Endothelial cell of umbilical vein (primary cell): ENCODE data around the gene OR1N2. TPM values are rescaled to one million over a fixed set of nuclear protein-coding genes. Genes with fewer than 3 reads are reported as not detected.

ENCODE experiments used
- BruUV-seq: library from RNA; stranded (reverse); fragments of 400-500 nt; replicated peaks from 2 replicates; lab custom pipeline; 2021; lab: Mats Ljungman, UMichigan
- CTCF ChIA-PET: fragments of 300-600, 350-600 bp; sonication (Branson Sonifier 250); formaldehyde crosslinking; loops from one replicate; lab custom pipeline; 2021; ENCODE audit warnings: antibody characterized with exemption, inconsistent platforms; lab: Charles Lee
- POLR2A ChIA-PET: fragments of 300-600, 350-600 bp; sonication (Branson Sonifier 250); formaldehyde crosslinking; loops from one replicate; lab custom pipeline; 2021; ENCODE audit warnings: antibody characterized with exemption, inconsistent platforms; lab: Charles Lee
- DNase-seq: peaks from one replicate; pipeline ENCODE4 v3.0.0-alpha.2; 2011; ENCODE audit warnings: low read depth, low spot score
- FAIRE-seq: peaks from 2 replicates; lab custom pipeline; 2011; peaks lifted over from hg19 to GRCh38; lab: Jason Lieb, UNC
- H2AFZ ChIP-seq: 2 replicates; pipeline ENCODE4 v1.6.0; 2012; ENCODE audit warnings: low read depth, low read length, control low read depth, inconsistent platforms
- H3K27ac ChIP-seq: 2 replicates; pipeline ENCODE4 v1.5.1; 2011; ENCODE audit warnings: low read depth, mild to moderate bottlenecking, control low read depth, low read length, moderate library complexity; ENCODE audit not compliant: insufficient read depth
- H3K27me3 ChIP-seq, 2 experiments: 2 replicates each; pipeline versions ENCODE4 v1.6.0 to v1.6.1; 2011; ENCODE audit warnings: low read length in 2 of 2, mixed read lengths in 1 of 2; ENCODE audit not compliant: control insufficient read depth in 2 of 2, insufficient read depth in 2 of 2
- H3K36me3 ChIP-seq, 2 experiments: 2 replicates in 1 of 2; 3 replicates in 1 of 2; pipeline ENCODE4 v1.5.1; 2011; ENCODE audit warnings: low read length in 2 of 2, mild to moderate bottlenecking in 1 of 2, moderate library complexity in 1 of 2; ENCODE audit not compliant: control insufficient read depth in 2 of 2, insufficient read depth in 2 of 2; ENCODE audit errors: extremely low read depth in 1 of 2
- H3K4me1 ChIP-seq: 3 replicates; pipeline ENCODE4 v1.5.1; 2011; ENCODE audit warnings: mild to moderate bottlenecking, low read length; ENCODE audit not compliant: control insufficient read depth, insufficient read depth; ENCODE audit errors: extremely low read depth
- H3K4me2 ChIP-seq: 2 replicates; pipeline ENCODE4 v1.6.1; 2011; ENCODE audit warnings: low read length, control low read depth, mixed read lengths; ENCODE audit not compliant: insufficient read depth
- H3K4me3 ChIP-seq, 3 experiments: fragments of 200-600 bp in 1 of 3; sonication (generic), shearing (Covaris generic) in 1 of 3; replicated peaks in 1 of 3; 2 replicates each; pipeline ENCODE4 v1.5.1; 2011 to 2016; ENCODE audit warnings: control low read depth in 3 of 3, low read length in 3 of 3, mild to moderate bottlenecking in 2 of 3, inconsistent platforms in 1 of 3, low read depth in 1 of 3, moderate library complexity in 1 of 3; ENCODE audit not compliant: insufficient read depth in 1 of 3
- H3K79me2 ChIP-seq: 2 replicates; pipeline ENCODE4 v1.6.0; 2012; ENCODE audit warnings: low read length, inconsistent platforms; ENCODE audit not compliant: control insufficient read depth, insufficient read depth
- H3K9ac ChIP-seq: replicated peaks from 2 replicates; pipeline ENCODE3; 2011; ENCODE audit warnings: low read length, control low read depth; ENCODE audit not compliant: insufficient read depth; ENCODE audit errors: extremely low read depth
- H3K9me1 ChIP-seq: replicated peaks from 3 replicates; pipeline ENCODE4 v1.6.0; 2011; ENCODE audit warnings: mild to moderate bottlenecking, low read length; ENCODE audit not compliant: control insufficient read depth, insufficient read depth; ENCODE audit errors: extremely low read depth
- H3K9me3 ChIP-seq: replicated peaks from 2 replicates; pipeline ENCODE4 v1.5.1; 2012; ENCODE audit warnings: low read length, inconsistent platforms; ENCODE audit not compliant: control insufficient read depth, insufficient read depth
- H4K20me1 ChIP-seq: replicated peaks from 2 replicates; pipeline ENCODE3; 2011; ENCODE audit warnings: mild to moderate bottlenecking, low read length; ENCODE audit not compliant: control insufficient read depth, insufficient read depth; ENCODE audit errors: extremely low read depth
- EZH2 ChIP-seq: IDR thresholded peaks from 2 replicates; pipeline ENCODE4 v1.6.1; 2012; ENCODE audit warnings: borderline replicate concordance, low read depth, mild to moderate bottlenecking, moderate library complexity, low read length, inconsistent platforms; ENCODE audit not compliant: severe bottlenecking
- FOS ChIP-seq: IDR thresholded peaks from 2 replicates; pipeline ENCODE4 v1.6.1; 2011; ENCODE audit warnings: mild to moderate bottlenecking, low read length, moderate library complexity, borderline replicate concordance; ENCODE audit not compliant: insufficient read depth
- GATA2 ChIP-seq: IDR thresholded peaks from 2 replicates; pipeline ENCODE4 v1.7.0; 2011; ENCODE audit warnings: low read depth, mild to moderate bottlenecking, moderate library complexity, mixed read lengths, low read length; ENCODE audit not compliant: insufficient read length, insufficient read depth
- JUN ChIP-seq: IDR thresholded peaks from 2 replicates; pipeline ENCODE4 v1.6.1; 2011; ENCODE audit warnings: borderline replicate concordance, low read depth; ENCODE audit not compliant: insufficient read length, insufficient read depth
- MYC ChIP-seq: IDR thresholded peaks from one replicate; pipeline ENCODE4 v1.6.1; 2011; ENCODE audit warnings: mild to moderate bottlenecking, low read depth, low read length
- POLR2A ChIP-seq: IDR thresholded peaks from 2 replicates; pipeline ENCODE4 v1.6.1; 2012; ENCODE audit warnings: low read depth, mild to moderate bottlenecking, control low read depth, low read length
- POLR2AphosphoS5 ChIP-seq: IDR thresholded peaks from 2 replicates; pipeline ENCODE4 v1.6.1; 2012; ENCODE audit warnings: low read depth, mild to moderate bottlenecking, control low read depth, low read length, moderate library complexity; ENCODE audit not compliant: insufficient read depth
- dilution Hi-C: fragments of 300-500 bp; cut with MboI; formaldehyde crosslinking; loops from one replicate; pipeline ENCODE4 v1.15.0; 2019; ENCODE audit warnings: low sequenced_read_pairs; ENCODE audit not compliant: extremely low pct_ligation_motif_present
- intact Hi-C: fragments of 100-400 bp; cut with micrococcal nuclease; formaldehyde crosslinking; loops from one replicate; pipeline ENCODE4 v1.10.0; 2022
- polyA plus RNA-seq, 4 experiments: library from polyadenylated mRNA; depleted of rRNA in 3 of 4; stranded (reverse) in 3 of 4; unstranded in 1 of 4; fragments of >200 nt; gene quantifications; 2 replicates each; pipeline versions ENCODE4 v1.2.1 to v1.2.3, GENCODE V29; 2011 to 2012; ENCODE audit warnings: missing spikeins in 1 of 4
- total RNA-seq: library from RNA; stranded (reverse); gene quantifications from 2 replicates; pipeline ENCODE4 v1.2.3, GENCODE V29; 2021
- TF ChIP-seq, protein P1 (sequence below), 2 donors: IDR thresholded peaks; 1 replicate in 1 of 2; 2 replicates in 1 of 2; pipeline ENCODE4 v1.5.1; 2011; ENCODE audit warnings: low read length in 2 of 2, mild to moderate bottlenecking in 2 of 2, moderate library complexity in 2 of 2, control low read depth in 1 of 2, inconsistent platforms in 1 of 2, low read depth in 1 of 2; ENCODE audit not compliant: insufficient read depth in 1 of 2; ENCODE audit errors: extremely low read depth in 1 of 2
- TF ChIP-seq, protein P2 (sequence below): IDR thresholded peaks from 2 replicates; pipeline ENCODE4 v1.6.1; 2011; ENCODE audit not compliant: insufficient read depth, insufficient read length

Gene OR1N2
- total and polyA plus RNA-seq, 2 donors (not counting 3 experiments of a cell fraction or from before 2014, with no cell fraction given), result not detected

DNA sequence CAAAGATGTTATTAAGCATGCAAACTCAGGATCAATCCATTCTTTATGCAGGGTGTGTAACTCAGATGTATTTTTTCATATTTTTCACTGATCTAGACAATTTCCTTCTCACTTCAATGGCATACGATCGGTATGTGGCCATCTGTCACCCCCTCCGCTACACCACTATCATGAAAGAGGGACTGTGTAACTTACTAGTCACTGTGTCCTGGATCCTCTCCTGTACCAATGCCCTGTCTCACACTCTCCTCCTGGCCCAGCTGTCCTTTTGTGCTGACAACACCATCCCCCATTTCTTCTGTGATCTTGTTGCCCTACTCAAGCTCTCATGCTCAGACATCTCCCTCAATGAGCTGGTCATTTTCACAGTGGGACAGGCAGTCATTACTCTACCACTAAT lies 33.5 kb upstream of the OR1N2 start:
- H3K9ac ChIP-seq, result no peak overlapping the region
- no peak overlapping the region for H2AFZ ChIP-seq
- intact Hi-C loops (no loop called here), dilution Hi-C loops (no loop called here)
- H3K27ac ChIP-seq, result no peak overlapping the region
- no peaks in the 10 kb centered on the region for H3K9me1 ChIP-seq
- TF ChIP-seq, protein P1, sequence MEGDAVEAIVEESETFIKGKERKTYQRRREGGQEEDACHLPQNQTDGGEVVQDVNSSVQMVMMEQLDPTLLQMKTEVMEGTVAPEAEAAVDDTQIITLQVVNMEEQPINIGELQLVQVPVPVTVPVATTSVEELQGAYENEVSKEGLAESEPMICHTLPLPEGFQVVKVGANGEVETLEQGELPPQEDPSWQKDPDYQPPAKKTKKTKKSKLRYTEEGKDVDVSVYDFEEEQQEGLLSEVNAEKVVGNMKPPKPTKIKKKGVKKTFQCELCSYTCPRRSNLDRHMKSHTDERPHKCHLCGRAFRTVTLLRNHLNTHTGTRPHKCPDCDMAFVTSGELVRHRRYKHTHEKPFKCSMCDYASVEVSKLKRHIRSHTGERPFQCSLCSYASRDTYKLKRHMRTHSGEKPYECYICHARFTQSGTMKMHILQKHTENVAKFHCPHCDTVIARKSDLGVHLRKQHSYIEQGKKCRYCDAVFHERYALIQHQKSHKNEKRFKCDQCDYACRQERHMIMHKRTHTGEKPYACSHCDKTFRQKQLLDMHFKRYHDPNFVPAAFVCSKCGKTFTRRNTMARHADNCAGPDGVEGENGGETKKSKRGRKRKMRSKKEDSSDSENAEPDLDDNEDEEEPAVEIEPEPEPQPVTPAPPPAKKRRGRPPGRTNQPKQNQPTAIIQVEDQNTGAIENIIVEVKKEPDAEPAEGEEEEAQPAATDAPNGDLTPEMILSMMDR (IDR thresholded peaks at IDR 0.05; ENCODE audit: extremely low read depth in 1 of 2, insufficient read depth in 1 of 2, low read depth in 1 of 2, low read length in 2 of 2), result no peak
- TF ChIP-seq EZH2, result no peak
- TF ChIP-seq, protein P2, sequence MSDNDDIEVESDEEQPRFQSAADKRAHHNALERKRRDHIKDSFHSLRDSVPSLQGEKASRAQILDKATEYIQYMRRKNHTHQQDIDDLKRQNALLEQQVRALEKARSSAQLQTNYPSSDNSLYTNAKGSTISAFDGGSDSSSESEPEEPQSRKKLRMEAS, result no peak
- no peak for TF ChIP-seq MYC
- TF ChIP-seq GATA2, result no peak
- no peak for TF ChIP-seq JUN
- no peak for TF ChIP-seq FOS
- no peak for TF ChIP-seq POLR2AphosphoS5
- no peak for TF ChIP-seq POLR2A
- H3K36me3 ChIP-seq, result no peaks in the 10 kb centered on the region
- BruUV-seq, result no TSS peak
- H3K4me3 ChIP-seq, result no peak overlapping the region
- DNase-seq, result no peak
- no peak overlapping the region for H3K4me2 ChIP-seq
- H3K79me2 ChIP-seq, result no peaks in the 10 kb centered on the region
- peaks cover 4 to 9% of the 10 kb centered on the region in 2 experiments for H3K27me3 ChIP-seq
- no peak for FAIRE-seq
- H3K4me1 ChIP-seq, result no peaks in the 10 kb centered on the region
- ChIA-PET POLR2A (no interaction called here), CTCF (no interaction called here)
- H4K20me1 ChIP-seq, result no peaks in the 10 kb centered on the region
- H3K9me3 ChIP-seq, result no peaks in the 10 kb centered on the region
